Measurements from ENCODE around the gene CACUL1.

CACUL1 gene

GRCh38 chr10:118732245-118733165 lies 22.3 kb downstream of the CACUL1 start:
- DNase-seq, result no peak

GRCh38 chr10:118730756-118731456 lies 23.9 kb downstream of the CACUL1 start:
- DNase-seq, result no peak

GRCh38 chr10:118729641-118730258 lies 25.0 kb downstream of the CACUL1 start:
- no peak for DNase-seq

- no peak for DNase-seq
Measured at GRCh38 chr10:118729200-118729599, 25.6 kb downstream of the CACUL1 start.

GRCh38 chr10:118725886-118726500 lies 28.8 kb downstream of the CACUL1 start:
- no peak for DNase-seq

- DNase-seq, result no peak
Measured at GRCh38 chr10:118723466-118723865, 31.3 kb downstream of the CACUL1 start.

GRCh38 chr10:118721539-118721876 lies 33.3 kb downstream of the CACUL1 start:
- DNase-seq, result no peak

GRCh38 chr10:118720685-118721538 lies 33.9 kb downstream of the CACUL1 start:
- peak; percentile 49 to 56 for DNase-seq

- no peak for DNase-seq
Measured at GRCh38 chr10:118714366-118714765, 40.4 kb downstream of the CACUL1 start.

GRCh38 chr10:118712930-118713634 lies 41.7 kb downstream of the CACUL1 start:
- no peak for DNase-seq

- DNase-seq, result no peak
Measured at GRCh38 chr10:118712080-118712479, 42.7 kb downstream of the CACUL1 start.

- DNase-seq, result no peak
Measured at GRCh38 chr10:118710487-118710886, 44.3 kb downstream of the CACUL1 start.

- DNase-seq, result no peak
Measured at GRCh38 chr10:118708571-118708970, 46.2 kb downstream of the CACUL1 start.

- no peak for DNase-seq
Measured at GRCh38 chr10:118704711-118705110, 50.1 kb downstream of the CACUL1 start.

- no peak for DNase-seq
Measured at GRCh38 chr10:118701529-118702323, 53.0 kb downstream of the CACUL1 start.

- peak; percentile 76 to 83 for DNase-seq
Measured at GRCh38 chr10:118698421-118698820, 56.3 kb downstream of the CACUL1 start.

- DNase-seq, result no peak
Measured at GRCh38 chr10:118694848-118695247, 59.9 kb downstream of the CACUL1 start.

- DNase-seq, result no peak
Measured at GRCh38 chr10:118692872-118693271, 61.9 kb downstream of the CACUL1 start.

GRCh38 chr10:118689070-118689858 lies 65.5 kb downstream of the CACUL1 start:
- no peak for DNase-seq

- no peak for DNase-seq
Measured at GRCh38 chr10:118687472-118687871, 67.3 kb downstream of the CACUL1 start.

Data from activated T-cell treated with anti-CD3 and anti-CD28 coated beads, Interleukin-2, amount 50 U/mL, for 48 hours (primary cell).